HL-60 (cell line): Measurements from ENCODE around the gene ARX.

Experiments used
- CTCF ChIP-seq: IDR thresholded peaks from one replicate; pipeline ENCODE4 v1.5.1; 2011; ENCODE audit warnings: low read length, control low read depth, inconsistent platforms; ENCODE audit not compliant: insufficient read depth
- POLR2AphosphoS5 ChIP-seq: IDR thresholded peaks from 2 replicates; pipeline ENCODE4 v1.6.1; 2012; ENCODE audit warnings: low read depth
- REST ChIP-seq: IDR thresholded peaks from 2 replicates; pipeline ENCODE4 v1.6.1; 2012; ENCODE audit warnings: low read depth; ENCODE audit not compliant: insufficient replicate concordance

GRCh38 chrX:24954732-24955131 lies 61.0 kb downstream of the ARX start:
- TF ChIP-seq CTCF (no peak), REST (no peak), POLR2AphosphoS5 (no peak)
